ENCODE data around the gene PRKAB1. TPM values are rescaled to one million over a fixed set of nuclear protein-coding genes. Genes with fewer than 3 reads are reported as not detected.

The PRKAB1 gene
- total RNA-seq, 1 donor from 2014 or later, result 45.6 TPM

- intact Hi-C loops (cut with DNase I), result no loop called here
- no peak for DNase-seq
- no peak for ATAC-seq
- TF ChIP-seq CTCF (IDR thresholded peaks at IDR 0.05), result no peak
- Histone ChIP-seq H3K4me1 (peaks cover 29% of the 10 kb centered on the region), H3K9me3 (no peaks in the 10 kb centered on the region), H3K4me3 (no peak overlapping the region), H3K27ac (no peak overlapping the region), H3K36me3 (peaks cover 7% of the 10 kb centered on the region), H3K27me3 (ENCODE audit: low read depth) (no peaks in the 10 kb centered on the region)
Observed at GRCh38 chr12:119694111-119694510, 26.2 kb downstream of the PRKAB1 start.

GRCh38 chr12:119695034-119695433 is 27.1 kb downstream of the PRKAB1 start:
- no peaks in the 10 kb centered on the region for H3K27me3 ChIP-seq (ENCODE audit: low read depth)
- peaks cover 29% of the 10 kb centered on the region for H3K4me1 ChIP-seq
- TF ChIP-seq CTCF (IDR thresholded peaks at IDR 0.05), result no peak
- peaks cover 7% of the 10 kb centered on the region for H3K36me3 ChIP-seq
- no peaks in the 10 kb centered on the region for H3K9me3 ChIP-seq
- DNase-seq (no peak), ATAC-seq (no peak)
- no peak overlapping the region for H3K4me3 ChIP-seq
- intact Hi-C loops (cut with DNase I), result no loop called here
- H3K27ac ChIP-seq, result no peak overlapping the region

GRCh38 chr12:119696943-119697342 is 29.0 kb downstream of the PRKAB1 start:
- intact Hi-C loops (cut with DNase I), result no loop called here
- Histone ChIP-seq H3K36me3 (peaks cover 12% of the 10 kb centered on the region), H3K9me3 (no peaks in the 10 kb centered on the region), H3K4me1 (peaks cover 21% of the 10 kb centered on the region), H3K27ac (no peak overlapping the region), H3K27me3 (ENCODE audit: low read depth) (no peaks in the 10 kb centered on the region), H3K4me3 (no peak overlapping the region)
- ATAC-seq, result no peak
- DNase-seq, result no peak
- no peak for TF ChIP-seq CTCF (IDR thresholded peaks at IDR 0.05)

- Histone ChIP-seq H3K4me3 (no peak overlapping the region), H3K27me3 (ENCODE audit: low read depth) (no peaks in the 10 kb centered on the region), H3K9me3 (no peaks in the 10 kb centered on the region), H3K36me3 (peaks cover 12% of the 10 kb centered on the region), H3K27ac (no peak overlapping the region), H3K4me1 (no peaks in the 10 kb centered on the region)
- intact Hi-C loops (cut with DNase I), result no loop called here
- DNase-seq (no peak), ATAC-seq (no peak)
- no peak for TF ChIP-seq CTCF (IDR thresholded peaks at IDR 0.05)
Observed at GRCh38 chr12:119699199-119699760, 31.3 kb downstream of the PRKAB1 start.

GRCh38 chr12:119700078-119700477 is 32.1 kb downstream of the PRKAB1 start:
- no peak for ATAC-seq
- Histone ChIP-seq H3K9me3 (no peaks in the 10 kb centered on the region), H3K36me3 (peaks cover 12% of the 10 kb centered on the region), H3K4me3 (no peak overlapping the region), H3K27ac (no peak overlapping the region), H3K4me1 (no peaks in the 10 kb centered on the region), H3K27me3 (ENCODE audit: low read depth) (no peaks in the 10 kb centered on the region)
- TF ChIP-seq CTCF (IDR thresholded peaks at IDR 0.05), result no peak
- no peak for DNase-seq
- intact Hi-C loops (cut with DNase I), result no loop called here
